ENCODE measurements around the gene KNCN. TPM values are rescaled to one million over a fixed set of nuclear protein-coding genes. Genes with fewer than 3 reads are reported as not detected.

KNCN gene
- total RNA-seq, 1 donor from 2014 or later, result not detected

DNA sequence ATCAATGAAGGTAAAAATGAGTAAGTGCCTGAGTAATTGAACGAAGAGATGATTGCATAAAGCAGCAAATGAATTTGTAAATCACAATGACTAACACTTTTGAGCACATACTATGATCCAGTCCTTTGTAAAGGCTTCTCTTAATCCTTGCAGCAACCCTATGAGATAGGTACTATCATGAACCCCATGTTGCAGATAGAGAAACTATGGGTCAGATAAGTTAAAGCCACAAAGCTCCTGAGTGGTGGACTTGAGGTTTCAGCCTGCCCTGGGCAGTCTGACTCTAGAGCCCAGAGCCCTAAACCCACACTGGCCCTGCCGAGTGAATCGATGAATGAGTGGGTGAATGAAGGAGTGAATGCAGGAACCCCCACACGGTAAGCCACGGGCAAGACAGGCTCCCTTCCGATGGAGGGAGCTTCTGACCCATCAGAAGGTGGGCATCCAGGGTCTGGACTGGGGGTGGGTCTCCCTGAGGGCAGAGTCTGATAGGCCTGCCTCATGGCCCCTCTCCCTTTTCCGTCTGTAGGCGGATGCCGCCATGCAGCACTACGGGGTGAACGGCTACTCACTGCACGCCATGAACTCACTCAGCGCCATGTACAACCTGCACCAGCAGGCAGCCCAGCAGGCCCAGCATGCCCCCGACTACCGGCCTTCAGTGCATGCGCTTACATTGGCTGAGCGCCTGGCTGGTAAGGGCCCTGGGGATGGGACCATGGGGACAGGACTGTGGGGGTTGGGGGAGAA, 44.8 kb downstream of the KNCN start:
- no peak for DNase-seq (ENCODE audit: low read depth)

DNA sequence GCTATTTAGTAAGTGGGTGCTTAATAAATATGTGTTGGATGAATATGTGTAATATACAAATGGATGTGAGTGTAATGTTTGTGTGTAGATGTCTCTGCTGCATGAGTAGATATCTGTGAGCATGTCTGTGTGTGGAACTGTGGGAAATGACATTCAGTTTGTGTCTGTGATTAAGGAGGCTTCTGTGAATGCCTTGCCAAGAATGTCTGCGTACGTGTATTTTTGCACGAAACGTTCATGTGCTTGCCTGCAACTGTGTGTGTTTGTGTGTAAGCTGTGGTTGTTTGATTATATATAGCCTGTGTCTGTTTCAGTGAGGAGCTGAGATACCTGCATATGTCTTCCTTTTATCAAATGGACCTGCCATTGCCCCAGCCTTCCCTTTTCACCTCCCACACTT, 48.0 kb downstream of the KNCN start:
- no peak for DNase-seq (ENCODE audit: low read depth)

DNA sequence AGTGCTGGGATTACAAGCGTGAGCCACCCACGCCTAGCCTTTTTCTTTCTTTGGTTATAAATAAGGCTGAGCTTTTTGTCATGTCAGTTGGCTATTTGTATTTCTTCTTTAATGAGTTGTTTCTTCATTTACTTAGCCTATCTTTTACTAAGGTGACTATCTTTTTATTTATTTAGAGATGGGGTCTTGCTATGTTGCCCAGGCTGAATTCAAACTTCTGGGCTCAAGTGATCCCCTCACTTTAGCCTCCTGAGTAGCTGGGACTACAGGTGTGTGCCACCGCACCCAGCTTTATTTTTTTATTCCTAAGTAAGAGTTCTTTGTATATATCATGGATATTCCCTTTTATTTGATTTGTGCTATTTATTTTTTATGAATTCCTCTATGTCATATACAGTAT, 49.9 kb downstream of the KNCN start:
- DNase-seq (ENCODE audit: low read depth), result no peak

DNA sequence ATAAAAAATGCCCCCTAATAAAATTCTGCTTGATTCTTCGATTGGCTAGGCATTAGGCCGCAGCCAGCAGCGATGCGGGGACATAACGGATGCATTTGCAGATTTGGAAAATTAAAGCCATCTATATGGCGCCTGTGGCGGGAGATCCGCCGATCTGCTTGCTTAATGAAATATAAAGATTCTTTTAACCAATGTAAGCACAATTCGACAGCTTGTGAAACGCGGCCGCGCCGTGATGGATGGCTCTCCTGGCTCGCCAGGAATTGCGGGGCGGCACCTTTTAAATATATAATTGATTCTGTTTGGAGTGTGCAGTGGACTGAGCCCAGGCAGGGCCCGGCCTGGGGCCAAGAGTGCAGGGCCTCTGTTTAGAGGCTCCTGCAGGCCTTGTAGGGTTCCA, 53.8 kb downstream of the KNCN start:
- DNase-seq (ENCODE audit: low read depth), result no peak

DNA sequence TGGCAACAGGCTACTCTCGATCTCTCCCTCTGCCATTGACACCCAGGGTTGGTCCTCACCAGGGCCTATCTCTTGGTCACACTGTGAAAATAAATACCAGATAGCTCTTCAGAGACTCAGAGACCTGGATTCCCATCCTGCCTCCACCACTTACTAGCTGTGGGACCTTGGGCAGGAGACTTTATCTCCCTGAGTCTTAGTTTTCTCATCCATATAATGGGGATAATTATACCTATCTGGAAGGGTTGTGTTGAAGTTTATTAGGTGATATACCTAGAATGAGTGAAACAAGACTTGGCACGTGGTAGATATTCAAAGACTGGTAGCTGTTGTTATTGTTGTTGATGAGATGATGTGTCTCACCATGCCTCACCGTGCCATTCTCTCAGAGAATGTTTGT, 54.4 kb downstream of the KNCN start:
- no peak for DNase-seq (ENCODE audit: low read depth)

DNA sequence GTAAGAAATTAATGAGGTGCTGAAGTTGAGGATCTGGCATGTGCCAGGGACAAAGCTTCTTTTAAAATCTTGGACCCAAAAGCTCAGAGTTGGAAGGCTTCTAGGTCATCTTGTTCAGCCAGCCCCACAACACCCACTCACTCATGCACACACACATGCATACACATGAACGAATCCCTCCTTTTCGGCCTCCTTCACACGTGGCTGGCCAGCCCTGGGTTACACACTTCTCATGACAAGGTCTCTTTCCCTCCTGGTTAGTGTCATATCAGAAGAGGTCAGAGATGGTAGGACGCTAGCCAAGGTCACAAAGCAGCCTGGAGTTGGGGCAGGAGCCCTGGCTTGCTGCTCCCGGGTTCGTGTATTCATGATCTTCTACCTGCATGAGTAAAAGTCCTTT, 54.9 kb downstream of the KNCN start:
- DNase-seq (ENCODE audit: low read depth), result no peak

DNA sequence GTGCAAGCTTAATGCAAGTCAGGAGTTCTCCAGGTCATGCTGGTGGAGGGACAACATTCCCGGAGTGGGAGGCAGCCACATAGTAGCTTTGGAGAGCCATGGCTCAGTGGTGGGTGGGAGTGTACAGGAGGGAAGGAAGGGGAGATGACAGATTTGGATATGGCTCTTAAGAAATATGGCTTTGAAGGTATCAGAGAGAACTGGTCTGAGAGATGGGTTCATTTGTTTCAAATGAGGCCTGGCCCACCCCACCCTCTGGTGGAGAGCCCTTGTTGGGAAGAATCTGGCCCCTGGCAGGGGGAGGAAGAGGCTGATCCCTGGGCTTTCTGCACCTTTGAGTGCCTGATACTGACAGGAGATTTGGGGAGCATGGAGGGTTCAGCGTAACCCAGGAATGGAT, 55.7 kb downstream of the KNCN start:
- DNase-seq (ENCODE audit: low read depth), result no peak

Other genes with a start within 250 kb of the KNCN start
- 106 and 118 TPM in 2 replicates for gene LRRC41, start 248.0 kb downstream of the KNCN start, total RNA-seq
- gene UQCRH, start 247.9 kb downstream of the KNCN start, total RNA-seq, result 526 and 736 TPM in 2 replicates
- 21.7 and 27.4 TPM in 2 replicates for gene NSUN4, start 210.8 kb downstream of the KNCN start, total RNA-seq
- gene FAAH, start 157.3 kb downstream of the KNCN start, total RNA-seq, result 10.8 and 16.1 TPM in 2 replicates
- gene DMBX1, start 61.8 kb downstream of the KNCN start, total RNA-seq, result not detected in 2 replicates
- 17.7 and 20.0 TPM in 2 replicates for gene MKNK1, start 52.6 kb upstream of the KNCN start, total RNA-seq
- gene MOB3C, start 65.2 kb upstream of the KNCN start, total RNA-seq, result 7.6 and 11.5 TPM in 2 replicates
- gene ATPAF1, start 116.7 kb upstream of the KNCN start, total RNA-seq, result 36.8 and 49.9 TPM in 2 replicates
- not detected in 2 replicates for gene TEX38, start 120.2 kb upstream of the KNCN start, total RNA-seq
- gene EFCAB14, start 167.5 kb upstream of the KNCN start, total RNA-seq, result 62.5 and 105 TPM in 2 replicates
- gene CYP4B1, start 247.4 kb upstream of the KNCN start, total RNA-seq, result 3.2 and 3.5 TPM in 2 replicates